ENCODE results near the gene CCDC117. TPM values are rescaled to one million over a fixed set of nuclear protein-coding genes. Genes with fewer than 3 reads are reported as not detected.

The CCDC117 gene
- total and polyA plus RNA-seq, 4 donors: 8.1 to 24.0 (median 16.2) TPM

GRCh38 chr22:28801845-28802594 is 29.5 kb downstream of the CCDC117 start:
- peak overlapping the region; percentile 60 to 98 (median 97) for H3K4me3 ChIP-seq (ENCODE audit: low read depth in 1 of 3, low read length in 3 of 3)
- H3K9me3 ChIP-seq (ENCODE audit: control insufficient read depth in 4 of 4, low read length in 3 of 4): no peaks in the 10 kb centered on the region
- WGBS: 14% methylated on average over 14 of the region's 14 CpGs
- peak; percentile 55 for DNase-seq (ENCODE audit: low spot score)
- H3K36me3 ChIP-seq (ENCODE audit: control insufficient read depth in 4 of 4, insufficient read depth in 3 of 4, low read depth in 1 of 4, low read length in 3 of 4): peaks cover 2 to 22% (median 7%) of the 10 kb centered on the region in 4 donors
- peak; percentile 65 to 76 for TF ChIP-seq RXRA (IDR thresholded peaks at IDR 0.05)
- TF ChIP-seq GABPA (IDR thresholded peaks at IDR 0.05 in 1 of 2, conservative IDR thresholded peaks at IDR 0.05 in 1 of 2): peak in 1 of 2 donors; percentile 72
- TF ChIP-seq FOXA1 (IDR thresholded peaks at IDR 0.05): peak; percentile 7
- no peak for TF ChIP-seq HNF4G (IDR thresholded peaks at IDR 0.05)
- TF ChIP-seq HNF4A (conservative IDR thresholded peaks at IDR 0.05): peak in 1 of 2 donors; percentile 57
- TF ChIP-seq TAF1 (conservative IDR thresholded peaks at IDR 0.05): peak; percentile 78
- TF ChIP-seq MAX (IDR thresholded peaks at IDR 0.05): peak; percentile 75
- peak in 1 of 2 donors; percentile 44 for TF ChIP-seq RAD21 (IDR thresholded peaks at IDR 0.05)
- peak; percentile 78 for TF ChIP-seq REST (IDR thresholded peaks at IDR 0.05)
- TF ChIP-seq, protein P1, sequence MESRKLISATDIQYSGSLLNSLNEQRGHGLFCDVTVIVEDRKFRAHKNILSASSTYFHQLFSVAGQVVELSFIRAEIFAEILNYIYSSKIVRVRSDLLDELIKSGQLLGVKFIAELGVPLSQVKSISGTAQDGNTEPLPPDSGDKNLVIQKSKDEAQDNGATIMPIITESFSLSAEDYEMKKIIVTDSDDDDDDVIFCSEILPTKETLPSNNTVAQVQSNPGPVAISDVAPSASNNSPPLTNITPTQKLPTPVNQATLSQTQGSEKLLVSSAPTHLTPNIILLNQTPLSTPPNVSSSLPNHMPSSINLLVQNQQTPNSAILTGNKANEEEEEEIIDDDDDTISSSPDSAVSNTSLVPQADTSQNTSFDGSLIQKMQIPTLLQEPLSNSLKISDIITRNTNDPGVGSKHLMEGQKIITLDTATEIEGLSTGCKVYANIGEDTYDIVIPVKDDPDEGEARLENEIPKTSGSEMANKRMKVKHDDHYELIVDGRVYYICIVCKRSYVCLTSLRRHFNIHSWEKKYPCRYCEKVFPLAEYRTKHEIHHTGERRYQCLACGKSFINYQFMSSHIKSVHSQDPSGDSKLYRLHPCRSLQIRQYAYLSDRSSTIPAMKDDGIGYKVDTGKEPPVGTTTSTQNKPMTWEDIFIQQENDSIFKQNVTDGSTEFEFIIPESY (IDR thresholded peaks at IDR 0.05): peak; percentile 77
- no peak for TF ChIP-seq ATF3 (IDR thresholded peaks at IDR 0.05)
- no peak for TF ChIP-seq NR2F2 (IDR thresholded peaks at IDR 0.05)
- TF ChIP-seq EGR1 (IDR thresholded peaks at IDR 0.05; ENCODE audit: low read depth in 2 of 2): peak in 1 of 2 donors; percentile 43
- TF ChIP-seq SP1 (IDR thresholded peaks at IDR 0.05): peak; percentile 64
- TF ChIP-seq JUND (IDR thresholded peaks at IDR 0.05): peak in 1 of 2 donors; percentile 67
- TF ChIP-seq FOXA2 (IDR thresholded peaks at IDR 0.05): no peak
- TF ChIP-seq YY1 (IDR thresholded peaks at IDR 0.05): peak; percentile 67
- TF ChIP-seq CTCF (IDR thresholded peaks at IDR 0.05; ENCODE audit: low read depth, low read length, missing input control): no peak
- no peaks in the 10 kb centered on the region for H3K27me3 ChIP-seq (ENCODE audit: control insufficient read depth in 4 of 4, insufficient read depth in 4 of 4, low read length in 3 of 4)
- H3K9ac ChIP-seq (ENCODE audit: low read depth in 1 of 2, low read length in 2 of 2): peak overlapping the region; percentile 70 to 93
- H3K4me1 ChIP-seq (ENCODE audit: control insufficient read depth in 4 of 4, insufficient read depth in 4 of 4, low read length in 3 of 4): peaks cover 3 to 14% (median 5%) of the 10 kb centered on the region in 4 donors
- H3K27ac ChIP-seq (ENCODE audit: low read depth in 1 of 2, low read length in 2 of 2): peak overlapping the region; percentile 99

Measured in liver (tissue), 9 donors.